ENCODE data around the gene GPR162.

The GPR162 gene

DNA sequence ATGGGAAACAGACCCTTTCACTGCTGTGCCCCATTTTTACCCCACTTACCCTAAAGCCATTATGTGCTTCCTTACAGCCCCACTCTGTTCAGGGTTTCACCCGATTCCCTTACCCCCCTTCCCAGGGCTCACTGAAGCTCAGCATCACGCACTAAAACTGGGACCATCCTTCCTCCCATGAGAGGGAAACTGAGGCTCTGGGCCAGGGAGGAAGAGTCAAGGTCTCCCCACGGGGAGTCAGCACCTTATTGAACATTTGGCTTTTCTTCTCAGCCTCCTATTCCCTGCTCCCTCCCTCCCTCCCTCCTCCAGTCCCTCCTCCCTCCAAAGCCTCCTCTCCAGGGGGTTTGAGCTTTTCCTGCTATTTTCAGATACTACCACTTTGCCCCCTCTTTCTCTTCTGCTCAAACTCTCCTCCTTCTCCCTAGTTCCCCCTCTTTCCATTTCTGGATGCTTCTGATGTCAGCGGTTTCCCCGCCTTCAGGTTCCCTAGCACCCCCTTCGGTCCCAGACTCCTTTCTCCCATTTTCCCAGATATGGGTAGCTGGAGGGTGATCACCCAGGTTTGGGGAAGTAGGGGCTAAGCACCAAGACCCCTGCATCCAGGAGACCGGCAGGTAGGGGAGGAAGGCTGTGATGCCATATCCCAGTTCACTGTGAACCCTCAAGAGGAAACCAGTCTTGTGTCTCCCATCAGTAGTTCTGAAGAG is 960 bp downstream of the GPR162 start:
- POLR2A ChIA-PET = interaction anchor here (0.8 to 1.5 kb wide), 3 partner anchors 56 to 70 kb away, joined by 3 to 14 read pairs (median 4); partner anchors contain the start of genes MLF2 and PTMS
- CTCF ChIA-PET = interaction anchor here (1.2 to 17.9 kb wide), 9 partner anchors 11 to 202 kb away, joined by 3 to 316 read pairs (median 51); partner anchors contain the start of genes CDCA3, GNB3, MLF2 and PTMS
- peak overlapping the region; percentile 62 for H3K4me3 ChIP-seq (ENCODE audit: low read depth, low read length)
- TF ChIP-seq CTCF (IDR thresholded peaks at IDR 0.05; ENCODE audit: insufficient read depth, low read length, missing control alignments) = no peak
- DNase-seq (ENCODE audit: low read depth, low spot score) = no peak

- no peak for TF ChIP-seq CTCF (IDR thresholded peaks at IDR 0.05; ENCODE audit: insufficient read depth, low read length, missing control alignments)
- POLR2A ChIA-PET = interaction anchor here (1.3 to 2.0 kb wide), 2 partner anchors 57 to 71 kb away, joined by 3 to 10 read pairs; partner anchors contain the start of genes MLF2 and PTMS
- CTCF ChIA-PET = interaction anchor here (1.1 to 17.9 kb wide), 14 partner anchors 11 to 204 kb away, joined by 3 to 316 read pairs (median 37); partner anchors contain the start of genes CDCA3, GNB3, MLF2 and PTMS
- no peak overlapping the region for H3K4me3 ChIP-seq (ENCODE audit: low read depth, low read length)
- no peak for DNase-seq (ENCODE audit: low read depth, low spot score)
Measured at GRCh38 chr12:6823182-6824084, 1.8 kb downstream of the GPR162 start.

GRCh38 chr12:6824085-6824775 is 2.6 kb downstream of the GPR162 start:
- CTCF ChIA-PET = interaction anchor here (1.0 to 17.9 kb wide), 23 partner anchors 10 to 274 kb away, joined by 3 to 316 read pairs (median 6); partner anchors contain the start of genes CDCA3, GNB3, MLF2 and PTMS
- POLR2A ChIA-PET = interaction anchor here (1.3 to 2.0 kb wide), 2 partner anchors 58 to 71 kb away, joined by 3 to 10 read pairs; partner anchors contain the start of genes MLF2 and PTMS
- TF ChIP-seq CTCF (IDR thresholded peaks at IDR 0.05; ENCODE audit: insufficient read depth, low read length, missing control alignments) = no peak
- no peak overlapping the region for H3K4me3 ChIP-seq (ENCODE audit: low read depth, low read length)
- no peak for DNase-seq (ENCODE audit: low read depth, low spot score)

GRCh38 chr12:6824901-6825381 is 3.3 kb downstream of the GPR162 start:
- no peak for DNase-seq (ENCODE audit: low read depth, low spot score)
- H3K4me3 ChIP-seq (ENCODE audit: low read depth, low read length) = peak overlapping the region; percentile 48
- CTCF ChIA-PET = interaction anchor here (0.6 to 17.9 kb wide), 31 partner anchors 8 to 274 kb away, joined by 3 to 316 read pairs (median 6); partner anchors contain the start of genes CDCA3, COPS7A, GNB3 and MLF2
- POLR2A ChIA-PET = interaction anchor here (0.7 to 2.0 kb wide), 2 partner anchors 72 to 74 kb away, joined by 3 to 10 read pairs; partner anchors contain the start of gene MLF2
- TF ChIP-seq CTCF (IDR thresholded peaks at IDR 0.05; ENCODE audit: insufficient read depth, low read length, missing control alignments) = no peak

DNA sequence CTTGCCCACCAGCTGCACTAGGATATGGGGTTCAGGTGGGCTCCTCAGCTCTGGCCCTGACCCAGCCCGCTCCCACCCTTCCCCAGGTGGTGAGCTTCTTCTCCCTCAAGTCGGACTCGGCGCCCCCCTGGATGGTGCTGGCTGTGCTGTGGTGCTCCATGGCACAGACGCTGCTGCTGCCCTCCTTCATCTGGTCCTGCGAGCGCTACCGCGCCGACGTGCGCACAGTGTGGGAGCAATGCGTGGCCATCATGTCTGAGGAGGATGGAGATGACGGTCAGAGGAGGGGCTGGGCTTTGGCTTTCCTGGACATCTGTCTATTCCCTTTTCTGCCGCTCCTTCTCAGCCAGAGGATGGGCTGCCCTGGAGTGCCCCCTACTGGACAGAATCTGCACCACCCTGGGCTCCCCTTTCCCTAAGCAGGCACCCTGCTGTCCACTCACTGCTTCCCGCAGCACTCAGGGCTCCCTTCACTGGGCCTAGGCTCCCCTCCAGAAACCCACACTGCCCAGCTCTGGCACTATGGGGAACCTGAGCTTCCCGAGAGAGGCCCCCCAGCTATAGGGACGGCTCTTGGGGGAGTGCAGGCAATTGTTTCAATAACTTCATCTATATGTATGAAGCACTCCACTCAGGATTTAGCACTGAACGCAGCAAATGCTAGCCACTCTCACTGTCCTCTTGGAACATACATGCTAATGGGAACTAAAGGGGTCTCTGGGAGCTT is 3.9 kb downstream of the GPR162 start:
- TF ChIP-seq CTCF (IDR thresholded peaks at IDR 0.05; ENCODE audit: insufficient read depth, low read length, missing control alignments) = peak; percentile 90
- H3K4me3 ChIP-seq (ENCODE audit: low read depth, low read length) = peak overlapping the region; percentile 48

More for the DNA sequence above, 3.9 kb downstream of the GPR162 start:
- peak; percentile 26 for DNase-seq (ENCODE audit: low read depth, low spot score)
- ChIA-PET CTCF (interaction anchor here (0.6 to 17.9 kb wide), 38 partner anchors 9 to 275 kb away, joined by 3 to 316 read pairs (median 6); partner anchors contain the start of genes CDCA3, COPS7A, GNB3 and MLF2), POLR2A (interaction anchor here (0.7 to 3.7 kb wide), 2 partner anchors 73 to 74 kb away, joined by 3 to 24 read pairs; partner anchors contain the start of gene MLF2)
